LoVo (cell line): Measurements from ENCODE around the gene PIPOX.

ENCODE experiments used
- DNase-seq: peaks from one replicate; pipeline ENCODE4 v3.0.0-alpha.2; 2016; ENCODE audit warnings: low spot score

Gene PIPOX

DNA sequence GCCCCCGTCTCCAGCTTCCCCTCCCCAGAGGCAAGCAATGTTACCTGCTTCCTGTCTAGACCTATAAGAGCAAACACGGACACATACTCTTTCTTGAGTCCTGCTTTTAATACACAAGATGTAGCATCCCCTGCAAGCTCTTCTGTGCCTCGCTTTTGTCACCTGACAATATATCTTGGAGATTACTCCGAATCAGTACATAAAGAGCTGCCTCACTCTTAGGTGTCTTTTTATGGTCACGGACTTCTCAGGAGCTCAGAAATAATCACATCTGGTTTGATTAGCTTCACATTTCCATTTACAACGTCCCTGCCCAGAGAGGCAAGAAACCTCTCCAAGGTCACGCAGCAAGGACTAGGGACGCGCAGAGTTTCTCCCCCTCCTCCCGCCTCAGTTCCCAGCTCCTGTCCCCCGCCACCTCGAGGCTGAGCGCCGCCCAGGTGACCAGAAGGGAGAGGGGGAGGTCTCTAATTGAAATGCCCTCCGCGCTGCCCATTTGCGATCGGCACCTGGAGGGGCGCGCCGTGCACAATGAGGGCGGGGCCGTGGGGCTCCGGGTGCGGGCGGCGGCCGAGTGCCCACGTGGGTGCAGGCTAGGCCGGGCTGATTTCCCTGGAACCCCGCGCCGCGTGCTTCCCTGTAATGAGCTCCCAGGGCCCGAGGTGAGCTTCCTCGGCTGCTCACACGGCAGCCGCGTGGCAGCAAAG, 23.3 kb upstream of the PIPOX start:
- no peak for DNase-seq

DNA sequence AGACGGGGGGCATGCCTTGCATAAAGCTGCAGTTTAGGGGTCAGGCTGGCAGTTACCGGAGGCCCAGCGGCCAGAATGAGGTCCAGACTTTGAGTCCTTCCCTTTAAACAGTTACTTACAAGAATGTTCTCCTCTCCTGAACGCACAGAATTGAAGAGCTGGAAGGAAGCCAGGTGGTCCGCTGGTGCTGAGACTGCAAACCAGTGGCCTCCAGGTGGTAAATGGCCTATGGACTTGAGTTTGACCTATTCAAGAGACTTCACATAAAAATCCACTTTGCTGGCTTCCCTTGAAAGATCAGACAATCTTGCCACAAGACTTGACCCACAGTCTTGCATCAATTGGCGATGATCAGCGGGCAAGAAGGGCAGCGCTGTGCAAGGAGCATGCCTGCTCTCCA, 22.4 kb upstream of the PIPOX start:
- DNase-seq = no peak

- DNase-seq = no peak
Observed at GRCh38 chr17:29021226-29021625, 21.7 kb upstream of the PIPOX start.

DNA sequence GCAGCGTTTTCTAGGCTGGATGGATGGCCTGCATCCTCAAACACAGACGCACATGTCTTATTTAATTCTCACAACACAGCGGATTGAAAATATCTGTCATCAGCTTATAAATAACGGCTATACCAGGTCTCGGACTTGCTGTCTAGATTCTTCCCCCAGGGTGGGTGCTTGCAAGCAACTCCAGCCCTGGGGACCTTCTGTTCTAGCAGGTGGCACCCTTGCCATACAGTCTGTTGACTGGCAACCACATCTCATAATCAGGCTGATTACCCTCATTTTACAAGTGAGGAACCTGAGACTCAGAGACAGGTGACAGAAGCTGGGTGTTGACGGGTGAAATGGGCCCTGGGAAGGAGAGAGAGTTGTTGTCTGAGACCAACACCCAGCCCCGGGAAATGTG, 20.9 kb upstream of the PIPOX start:
- no peak for DNase-seq

- DNase-seq = no peak
Observed at GRCh38 chr17:29024316-29024952, 18.5 kb upstream of the PIPOX start.

GRCh38 chr17:29031488-29031887, 11.5 kb upstream of the PIPOX start:
- DNase-seq = no peak

DNA sequence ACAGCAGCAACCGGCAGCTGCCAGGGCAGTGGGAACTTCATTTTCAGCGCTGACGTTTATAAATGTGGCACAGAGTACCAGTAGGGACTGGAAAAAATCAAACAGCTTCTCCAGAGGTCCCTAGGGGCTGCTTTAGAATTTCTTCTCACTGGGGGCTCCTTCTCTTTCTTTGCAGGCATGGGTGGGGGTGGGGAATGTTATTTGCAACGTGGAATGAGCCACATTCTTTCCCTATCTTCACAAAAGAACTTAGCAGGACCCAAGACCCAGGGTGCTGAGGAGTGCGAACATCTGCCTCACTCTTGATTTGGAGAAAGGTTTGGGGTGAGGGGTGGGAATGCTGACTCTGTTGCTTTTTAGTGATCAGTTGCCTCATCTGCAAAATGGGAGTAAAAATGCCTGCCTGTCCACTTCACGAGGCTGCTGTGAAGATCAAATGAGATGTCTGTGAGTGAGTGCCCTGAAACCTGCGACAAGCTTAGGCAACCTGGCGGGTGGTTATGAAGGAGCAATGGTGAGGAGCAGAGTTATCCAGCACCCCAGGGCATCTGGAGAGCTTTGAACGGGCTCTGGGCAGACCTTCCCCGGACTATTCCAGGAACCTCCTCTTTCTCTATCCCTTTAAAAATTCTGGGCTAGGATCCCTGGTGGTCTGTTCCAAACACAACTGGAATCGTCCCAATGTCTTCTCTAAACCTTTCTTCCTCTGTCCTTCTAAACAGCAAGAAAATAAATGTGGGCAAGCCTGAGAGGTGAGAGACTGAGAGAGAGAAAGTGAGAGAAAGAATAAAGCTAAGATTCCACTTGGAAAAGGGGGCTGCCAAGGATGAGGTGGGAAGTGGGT, 10.7 kb upstream of the PIPOX start:
- no peak for DNase-seq

DNA sequence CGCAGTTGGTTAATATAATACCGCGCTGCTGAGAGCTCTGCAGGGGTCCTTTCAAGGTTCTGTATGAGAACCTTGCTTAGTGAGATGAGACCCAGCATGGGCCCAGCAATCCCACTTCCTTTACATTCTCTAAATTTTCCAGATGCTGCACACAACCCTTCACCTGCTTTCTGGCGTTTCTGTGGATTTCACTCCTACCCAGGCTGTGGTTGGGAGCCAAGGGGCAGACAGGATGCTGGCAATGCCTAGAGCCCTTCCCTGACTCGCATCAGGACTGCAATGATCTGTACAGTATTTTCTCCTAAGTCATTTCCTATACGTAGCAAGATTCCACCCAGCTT, 10.1 kb upstream of the PIPOX start:
- no peak for DNase-seq

DNA sequence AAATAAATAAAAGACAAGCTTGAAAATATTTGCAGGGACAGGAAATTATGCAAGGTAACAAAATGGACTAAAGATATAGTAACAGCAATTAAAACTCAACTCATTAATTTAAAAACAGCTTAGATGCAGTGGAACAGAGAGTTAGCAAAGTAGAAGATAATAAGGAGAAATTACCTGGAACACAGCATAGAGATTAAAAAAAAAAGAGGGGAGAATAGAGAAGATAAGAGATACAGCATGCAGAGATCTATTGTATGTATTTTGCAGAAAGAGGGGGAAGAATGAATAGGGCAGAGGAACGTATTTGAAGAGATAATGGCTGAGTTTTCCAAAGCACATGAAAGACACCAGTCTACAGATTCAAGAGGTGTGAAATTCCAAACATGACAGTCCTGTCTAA, 8.4 kb upstream of the PIPOX start:
- no peak for DNase-seq

DNA sequence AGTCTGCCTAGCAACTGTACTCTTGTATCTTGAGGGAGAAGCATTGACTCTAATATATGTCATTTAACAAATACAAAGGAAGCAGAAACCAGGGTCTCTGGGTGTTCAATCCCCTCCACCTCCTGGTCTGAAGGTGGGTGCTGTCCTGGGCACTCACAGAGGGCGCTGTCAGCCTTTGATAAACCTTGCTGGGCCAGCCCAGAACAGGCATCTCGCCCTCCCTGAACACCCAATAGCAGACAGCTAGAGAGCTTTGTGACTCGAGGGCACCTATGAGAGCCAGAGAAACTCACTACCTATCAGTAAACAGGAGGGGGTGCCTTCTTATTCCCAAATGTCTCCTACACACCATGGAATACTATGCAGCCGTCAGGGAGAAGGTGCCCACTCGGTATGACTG, 6.4 kb upstream of the PIPOX start:
- no peak for DNase-seq

- no peak for DNase-seq
Observed at GRCh38 chr17:29037739-29038084, 5.2 kb upstream of the PIPOX start.

GRCh38 chr17:29038085-29038795, 4.7 kb upstream of the PIPOX start:
- DNase-seq = no peak

DNA sequence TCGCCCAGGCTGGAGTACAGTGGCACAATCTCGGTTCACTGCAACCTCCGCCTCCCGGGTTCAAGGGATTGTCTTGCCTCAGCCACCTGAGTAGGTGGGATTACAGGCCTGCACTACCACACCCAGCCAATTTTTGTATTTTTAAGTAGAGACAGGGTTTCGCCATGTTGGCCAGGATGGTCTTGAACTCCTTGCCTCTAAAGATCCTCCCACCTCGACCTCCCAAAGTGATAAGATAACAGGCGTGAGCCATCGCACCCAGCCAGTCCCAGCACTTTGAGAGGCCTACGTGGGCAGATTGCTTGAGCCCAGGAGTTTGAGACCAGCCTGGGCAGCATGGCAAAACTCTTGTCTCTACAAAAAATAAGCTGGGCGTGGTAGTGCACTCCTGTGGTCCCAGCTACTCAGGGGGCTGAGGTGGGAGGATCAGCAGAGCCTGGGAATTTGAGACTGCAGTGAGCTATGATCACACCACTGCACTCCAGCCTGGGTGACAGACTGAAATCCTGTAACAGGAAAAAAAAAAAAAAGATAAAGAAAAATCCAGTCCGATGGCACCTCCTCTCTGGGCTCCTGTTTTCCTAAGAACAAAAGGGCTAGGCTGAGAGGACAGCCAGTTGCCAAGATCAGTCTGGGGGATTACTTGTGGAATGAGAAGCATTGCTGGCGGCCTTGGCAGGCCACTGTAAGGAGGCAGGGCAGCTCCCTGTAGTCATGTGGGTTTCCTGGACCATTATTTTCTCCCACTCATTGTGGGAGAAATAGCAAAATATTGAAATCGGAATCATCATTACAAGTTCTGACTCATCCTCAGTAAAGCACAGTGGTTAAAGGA, 3.0 kb upstream of the PIPOX start:
- DNase-seq = peak; percentile 31

DNA sequence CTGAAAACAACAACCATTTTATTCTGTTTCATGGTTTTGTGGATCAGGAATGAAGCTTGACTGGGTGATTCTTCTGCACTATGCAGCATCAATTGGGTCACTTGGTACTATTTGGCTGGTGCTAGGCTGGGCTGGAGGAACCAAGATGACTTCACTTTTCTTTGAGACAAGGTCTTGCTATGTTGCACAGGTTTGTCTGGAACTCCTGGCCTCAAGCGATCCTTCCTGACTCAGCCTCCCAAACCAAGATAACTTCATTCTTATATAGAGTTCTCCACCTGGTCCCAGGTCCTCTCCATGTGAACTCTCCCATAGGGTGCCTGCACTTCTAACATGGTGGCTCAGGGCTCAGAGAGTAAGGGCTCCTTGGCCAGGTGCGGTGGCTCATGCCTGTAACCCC, 1.9 kb upstream of the PIPOX start:
- DNase-seq = no peak

DNA sequence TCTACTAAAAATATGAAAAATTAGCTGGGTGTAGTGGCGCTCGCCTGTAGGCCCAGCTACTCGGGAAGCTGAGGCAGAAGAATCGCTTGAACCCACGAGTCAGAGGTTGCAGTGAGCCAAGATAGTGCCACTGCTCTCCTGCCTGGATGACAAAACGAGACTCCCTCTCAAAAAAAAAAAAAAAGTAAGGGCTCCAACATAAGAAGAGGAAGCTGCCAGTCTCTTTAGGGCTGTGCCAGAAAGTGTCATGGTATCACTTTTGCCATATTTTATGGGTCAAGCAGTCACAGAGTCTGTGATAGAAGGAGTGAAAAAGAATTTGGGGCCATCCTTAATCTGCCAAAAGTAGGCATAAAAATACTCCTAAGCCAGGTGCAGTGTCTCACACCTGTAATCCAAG, 1.4 kb upstream of the PIPOX start:
- no peak for DNase-seq

DNA sequence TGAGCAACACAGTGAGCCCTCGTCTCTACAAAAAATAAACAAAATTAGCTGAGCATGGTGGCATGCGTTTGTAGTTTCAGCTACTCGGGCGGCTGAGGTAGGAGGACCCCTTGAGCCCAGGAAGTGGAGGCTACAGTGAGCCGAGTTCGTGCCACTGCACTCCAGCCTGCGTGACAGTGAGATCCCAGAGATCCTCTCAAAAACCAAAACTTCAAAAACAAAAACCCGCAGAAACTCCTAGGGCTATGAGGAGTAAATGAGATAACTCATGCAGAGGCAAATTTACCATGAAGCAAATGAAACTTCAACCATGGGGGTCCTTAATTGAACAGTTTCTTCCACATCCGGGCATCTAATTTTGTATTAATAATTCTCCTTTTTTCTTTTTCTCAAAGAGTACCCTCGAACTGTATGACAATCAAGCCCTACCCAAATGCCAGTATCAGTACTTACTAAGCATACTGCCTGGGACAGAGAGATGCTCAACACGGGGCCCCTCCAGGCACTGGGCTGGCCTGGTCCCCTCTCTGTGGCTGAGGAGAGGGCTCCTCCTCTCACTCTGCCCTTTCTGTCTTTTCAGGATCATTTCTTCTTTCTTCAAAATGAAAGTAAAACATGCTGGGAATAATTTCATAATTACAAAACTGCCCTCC, 789 bp upstream of the PIPOX start:
- DNase-seq = no peak

DNA sequence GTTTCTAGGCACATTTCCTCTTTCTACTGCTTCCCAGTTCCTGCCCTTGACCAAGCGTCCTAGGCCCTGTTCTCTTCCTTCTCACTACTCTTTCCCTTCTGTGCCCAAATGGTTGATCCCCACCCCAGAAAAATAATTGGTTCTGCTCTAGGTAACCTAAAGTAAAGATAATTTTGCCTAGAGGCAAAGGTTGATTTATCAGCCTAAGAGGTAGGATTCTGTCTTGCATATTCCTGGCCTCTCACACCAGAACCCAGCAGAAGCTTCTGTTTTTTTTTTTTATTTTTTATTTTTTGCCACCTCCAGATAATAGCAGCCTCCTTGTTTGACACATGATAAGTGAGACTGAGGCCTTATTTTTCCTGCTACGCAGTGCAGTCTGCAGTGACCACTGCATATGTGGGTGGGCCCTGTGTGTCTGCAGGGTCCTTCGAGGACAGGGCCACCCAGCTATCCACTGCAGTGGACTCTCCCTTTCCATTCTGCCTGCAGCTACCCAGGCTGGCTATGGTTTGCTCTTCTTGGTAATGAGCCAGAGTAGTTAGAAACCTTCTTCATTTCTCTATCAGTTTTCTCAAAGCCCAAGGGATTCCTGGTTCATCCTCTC, 701 bp downstream of the PIPOX start:
- DNase-seq = no peak

GRCh38 chr17:29045026-29045425, 2.1 kb downstream of the PIPOX start:
- DNase-seq = no peak

DNA sequence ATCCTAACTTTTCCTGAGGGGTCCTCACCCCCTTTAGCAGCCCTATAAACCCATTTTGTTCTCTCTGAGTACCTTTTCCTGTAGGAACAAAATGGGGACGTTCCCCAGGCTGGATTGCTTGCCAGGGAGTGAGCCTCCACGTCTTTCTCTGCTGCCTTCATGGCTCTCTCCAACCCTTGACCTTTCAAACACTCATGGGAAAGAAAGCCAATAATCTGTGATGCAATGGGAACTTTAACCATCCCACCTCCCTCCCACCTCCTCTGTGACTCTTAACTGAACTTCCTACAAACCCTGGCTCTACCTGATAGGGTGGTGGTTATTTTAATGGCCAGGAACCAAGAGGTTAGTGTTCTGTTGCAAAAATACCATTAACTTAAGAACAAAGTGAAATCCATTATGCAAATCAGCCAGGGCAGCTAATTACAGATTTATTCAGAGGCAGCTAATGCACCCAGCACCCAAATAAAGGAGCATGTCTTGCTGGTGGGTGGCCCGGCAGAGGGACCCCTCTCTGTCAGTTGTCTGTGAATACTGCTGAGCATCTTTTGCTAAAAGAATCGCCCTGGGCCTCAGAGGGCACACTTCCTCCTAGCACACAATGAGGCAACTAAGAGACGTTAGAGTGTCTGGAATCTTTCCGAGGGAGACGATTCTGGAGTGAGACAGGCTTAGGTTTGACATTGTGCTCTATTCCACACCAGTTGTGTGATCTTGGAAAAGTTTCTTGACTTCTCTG, 3.0 kb downstream of the PIPOX start:
- no peak for DNase-seq

DNA sequence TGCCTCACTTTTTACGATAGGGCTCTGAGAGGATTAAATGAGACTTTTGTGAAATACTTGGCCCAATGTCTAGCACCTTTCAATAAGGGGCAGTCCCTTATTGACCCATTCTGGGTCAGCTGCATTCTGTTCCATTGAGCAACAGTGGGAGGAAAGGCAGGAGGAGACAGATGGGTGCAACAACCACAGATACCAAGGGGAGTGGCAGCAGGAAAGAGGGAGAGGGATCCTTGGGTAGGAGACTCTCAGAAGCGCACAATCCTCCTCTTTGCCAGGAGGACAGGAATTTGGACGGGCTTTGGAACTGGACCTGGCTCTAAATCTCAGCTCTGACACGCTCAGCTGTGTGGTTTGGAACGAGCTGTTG, 3.5 kb downstream of the PIPOX start:
- no peak for DNase-seq
